GM23248 (cell line): Measurements from ENCODE around the gene PPOX.

Experiments
- EZH2 ChIP-seq: fragments of 200-600 bp; sonication (generic); IDR thresholded peaks from 2 replicates; pipeline ENCODE4 v1.6.1; 2018; ENCODE audit warnings: antibody characterized with exemption, mild to moderate bottlenecking; ENCODE audit not compliant: insufficient read depth, poor library complexity, severe bottlenecking
- EZH2phosphoT487 ChIP-seq: fragments of 200-600 bp; sonication (generic); IDR thresholded peaks from 2 replicates; pipeline ENCODE4 v1.6.1; 2018; ENCODE audit warnings: antibody characterized with exemption, moderate library complexity, mild to moderate bottlenecking, low read depth; ENCODE audit not compliant: insufficient read depth

DNA sequence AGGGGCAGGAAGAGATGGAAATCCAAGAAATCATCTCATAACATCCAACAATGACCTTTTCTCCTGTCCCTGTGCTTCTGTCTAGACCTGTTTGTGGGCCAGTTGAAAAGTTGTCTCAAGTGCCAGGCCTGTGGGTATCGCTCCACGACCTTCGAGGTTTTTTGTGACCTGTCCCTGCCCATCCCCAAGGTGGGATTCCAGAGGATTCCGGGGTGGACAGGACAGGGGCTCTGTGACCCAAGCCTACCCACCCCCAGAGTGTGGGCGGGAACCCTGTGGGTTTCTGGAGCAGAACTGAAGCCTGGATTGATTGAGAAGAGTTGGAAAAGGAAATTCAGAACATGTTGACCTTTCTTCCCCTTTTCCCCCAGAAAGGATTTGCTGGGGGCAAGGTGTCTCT, 2.4 kb upstream of the PPOX start:
- TF ChIP-seq EZH2phosphoT487 (no peak), EZH2 (no peak)
